Muscle layer of colon (tissue), 2 donors: Measurements from ENCODE around the gene ADPRS.

Source experiments
- H3K27ac ChIP-seq: one replicate; pipeline ENCODE4 v1.7.0; 2013; ENCODE audit warnings: low read depth, mild to moderate bottlenecking, low read length, moderate library complexity
- H3K27me3 ChIP-seq, 2 donors: one replicate each; pipeline ENCODE4 v1.7.0; 2013; ENCODE audit warnings: low read length in 2 of 2, mild to moderate bottlenecking in 2 of 2; ENCODE audit not compliant: insufficient read depth in 2 of 2, control insufficient read depth in 1 of 2
- H3K36me3 ChIP-seq: one replicate; pipeline ENCODE4 v1.7.0; 2013; ENCODE audit warnings: mild to moderate bottlenecking, low read length; ENCODE audit not compliant: insufficient read depth
- H3K4me1 ChIP-seq: one replicate; pipeline ENCODE4 v1.7.0; 2013; ENCODE audit warnings: mild to moderate bottlenecking, low read length; ENCODE audit not compliant: insufficient read depth
- H3K4me3 ChIP-seq, 2 donors: one replicate each; pipeline ENCODE4 v1.7.0; 2013; ENCODE audit warnings: low read length in 2 of 2, low read depth in 1 of 2, mild to moderate bottlenecking in 1 of 2, moderate library complexity in 1 of 2
- H3K9ac ChIP-seq: one replicate; pipeline ENCODE4 v1.7.0; 2013; ENCODE audit warnings: low read length
- H3K9me3 ChIP-seq: one replicate; pipeline ENCODE4 v1.7.0; 2013; ENCODE audit warnings: mild to moderate bottlenecking, low read length
- donor health status: abdominal sarcoma.
- donor health status: Adenocarcinoma of cecum.

ADPRS gene

DNA sequence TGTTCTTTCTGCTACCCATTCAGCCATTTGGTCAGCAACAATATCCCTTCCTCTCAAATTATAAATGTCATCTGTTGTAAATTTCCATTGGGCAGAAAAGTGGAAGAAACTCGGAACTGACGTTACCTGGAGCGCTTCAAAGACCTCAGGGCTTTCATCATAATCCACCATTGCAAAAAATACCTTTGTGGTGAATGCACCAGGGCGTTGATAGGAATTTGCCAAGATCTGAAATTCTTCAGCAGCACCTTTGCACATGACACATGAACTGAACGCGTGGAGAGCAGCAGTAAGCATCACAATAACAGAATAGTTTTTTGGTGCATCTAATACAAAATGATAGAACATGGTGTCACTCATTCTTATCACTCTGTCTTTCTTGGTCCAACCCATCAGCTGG lies 7.9 kb upstream of the ADPRS start:
- Histone ChIP-seq H3K27ac (no peak overlapping the region), H3K9me3 (no peaks in the 10 kb centered on the region), H3K4me3 (no peak overlapping the region), H3K9ac (no peak overlapping the region), H3K27me3 (peaks cover 0 to 9% of the 10 kb centered on the region in 2 donors), H3K36me3 (no peaks in the 10 kb centered on the region), H3K4me1 (peaks cover 5% of the 10 kb centered on the region)

DNA sequence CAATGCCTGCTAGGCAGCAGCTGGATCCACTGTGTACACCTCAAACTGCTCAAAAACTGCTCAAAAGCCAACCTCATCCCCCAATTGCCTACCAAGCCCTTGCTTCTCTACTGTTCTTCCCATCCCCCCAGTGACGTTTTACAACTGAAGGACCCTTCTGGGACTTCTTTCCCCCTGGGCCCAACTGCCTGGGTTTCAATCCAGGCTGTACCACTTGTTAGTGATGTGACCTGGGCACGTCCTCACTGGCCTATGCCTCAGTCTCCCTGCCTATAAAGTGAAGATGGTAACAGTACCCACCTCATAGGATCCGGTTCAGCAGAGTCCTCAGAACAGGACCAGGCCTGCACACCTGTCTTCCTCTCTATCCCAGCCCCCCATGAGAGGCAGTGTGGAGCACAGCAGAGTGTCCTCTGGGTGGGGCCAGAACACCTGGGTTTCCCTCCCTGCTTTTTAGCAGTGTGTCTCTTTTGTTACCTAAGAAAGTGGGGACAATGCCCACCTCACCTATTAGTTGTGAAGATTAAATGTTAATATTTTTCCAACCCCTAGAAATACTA lies 6.7 kb upstream of the ADPRS start:
- Histone ChIP-seq H3K4me3 (no peak overlapping the region), H3K9me3 (no peaks in the 10 kb centered on the region), H3K4me1 (peaks cover 5% of the 10 kb centered on the region), H3K27me3 (peaks cover 0 to 9% of the 10 kb centered on the region in 2 donors), H3K36me3 (no peaks in the 10 kb centered on the region), H3K9ac (no peak overlapping the region), H3K27ac (no peak overlapping the region)

DNA sequence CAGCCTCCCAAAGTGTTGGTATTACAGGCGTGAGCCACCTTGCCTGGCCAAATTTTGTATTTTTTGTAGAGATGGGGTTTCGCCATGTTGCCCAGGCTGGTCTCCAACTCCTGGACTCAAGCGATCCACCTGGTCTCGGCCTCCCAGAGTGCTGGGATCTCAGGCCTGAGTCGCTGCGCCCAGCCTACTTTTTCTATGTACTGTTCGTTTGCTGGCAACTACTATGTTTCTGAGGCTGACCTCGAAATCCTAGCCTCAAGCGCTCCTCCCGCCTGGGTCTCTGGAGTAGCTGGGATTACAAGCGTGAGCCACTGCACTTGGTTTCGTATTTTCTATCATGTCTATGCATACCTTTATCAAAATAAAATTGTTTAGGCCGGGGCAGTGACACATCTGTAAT lies 5.5 kb upstream of the ADPRS start:
- H3K36me3 ChIP-seq = no peaks in the 10 kb centered on the region
- peaks cover 6% of the 10 kb centered on the region for H3K4me1 ChIP-seq
- H3K9me3 ChIP-seq = no peaks in the 10 kb centered on the region
- H3K27ac ChIP-seq = no peak overlapping the region
- no peak overlapping the region for H3K9ac ChIP-seq
- peaks cover 0 to 9% of the 10 kb centered on the region in 2 donors for H3K27me3 ChIP-seq
- no peak overlapping the region for H3K4me3 ChIP-seq

DNA sequence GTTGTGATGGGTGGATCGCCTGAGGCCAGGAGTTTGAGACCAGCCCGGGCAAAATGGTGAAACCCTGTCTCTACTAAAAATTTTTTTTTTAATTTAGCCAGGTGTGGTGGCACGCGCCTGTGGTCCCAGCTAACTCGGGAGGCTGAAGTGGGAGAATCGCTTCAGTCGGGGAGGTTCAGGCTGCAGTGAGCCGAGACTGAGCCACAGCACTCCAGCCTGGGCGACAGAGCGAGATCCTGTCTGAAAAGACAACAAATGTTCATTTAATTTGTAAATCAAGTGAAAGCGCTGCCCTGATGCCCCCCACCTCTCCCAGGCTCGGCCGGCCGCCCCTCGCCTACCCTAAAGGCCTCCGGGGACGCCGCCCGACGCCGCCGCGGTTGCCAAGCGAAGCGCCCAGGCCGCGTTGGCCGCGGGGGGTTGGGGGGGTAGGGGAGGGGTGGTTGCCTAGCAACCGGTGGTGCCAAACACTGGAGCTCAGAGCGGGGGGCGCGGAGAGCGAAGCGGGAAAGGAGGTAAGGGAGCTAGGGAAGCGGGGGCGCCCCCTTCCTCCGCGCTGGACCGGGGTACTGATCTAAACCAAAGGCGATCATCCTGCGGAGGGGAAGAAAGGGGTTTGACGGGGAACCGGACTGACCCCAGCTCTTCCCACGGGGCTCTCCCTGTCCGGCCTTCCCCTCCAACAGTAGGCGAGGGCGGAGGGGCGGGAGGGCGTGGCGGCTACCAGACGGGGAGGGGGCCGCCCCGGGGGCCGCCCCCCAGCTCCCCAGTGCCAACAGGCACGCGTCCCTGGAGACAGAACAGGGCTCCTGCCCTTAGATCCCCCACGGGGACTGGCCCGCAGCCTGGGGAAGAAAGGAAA lies 4.8 kb upstream of the ADPRS start, which contains the start of gene TEKT2:
TSS of gene TEKT2 (plus strand) at position 460 of the 862 bp plus-strand sequence. CDS start 828 bp downstream, outside the sequence.
- H3K36me3 ChIP-seq = no peaks in the 10 kb centered on the region
- no peaks in the 10 kb centered on the region for H3K9me3 ChIP-seq
- H3K4me3 ChIP-seq = peak within 1 kb of the TSS; percentile 61 to 64
- H3K4me1 ChIP-seq = peaks cover 9% of the 10 kb centered on the region
- peak within 1 kb of the TSS; percentile 33 for H3K9ac ChIP-seq
- peak within 1 kb of the TSS; percentile 58 for H3K27ac ChIP-seq
- H3K27me3 ChIP-seq = peaks cover 0 to 9% of the 10 kb centered on the region in 2 donors

DNA sequence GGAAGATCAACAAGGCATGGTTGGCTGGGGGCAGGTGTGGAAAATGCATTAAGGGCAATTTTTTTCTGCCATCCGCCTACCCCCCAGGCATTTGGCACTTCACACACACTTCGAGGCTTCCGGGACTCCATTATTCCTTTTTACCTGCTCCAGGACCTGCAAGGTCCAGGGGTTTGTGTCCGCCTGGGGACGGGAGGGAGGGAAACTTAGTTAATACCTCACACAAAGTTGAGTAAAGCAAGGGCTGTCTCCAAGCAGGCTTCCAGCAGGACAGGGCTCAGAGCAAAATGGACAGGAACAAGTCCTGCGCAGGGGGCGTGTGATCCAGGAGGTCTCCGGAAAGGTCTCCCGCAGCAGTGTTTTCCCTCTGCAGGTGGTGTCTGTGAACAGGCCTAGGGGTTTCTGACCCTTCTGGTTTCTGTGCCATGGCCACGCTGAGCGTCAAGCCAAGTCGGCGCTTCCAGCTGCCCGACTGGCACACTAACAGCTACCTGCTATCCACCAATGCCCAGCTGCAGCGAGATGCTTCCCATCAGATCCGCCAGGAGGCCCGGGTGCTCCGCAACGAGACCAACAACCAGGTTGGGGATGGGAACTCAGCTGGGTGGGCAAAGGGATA lies 4.1 kb upstream of the ADPRS start:
- Histone ChIP-seq H3K27me3 (peaks cover 0 to 9% of the 10 kb centered on the region in 2 donors), H3K9ac (peak overlapping the region; percentile 33), H3K9me3 (no peaks in the 10 kb centered on the region), H3K36me3 (no peaks in the 10 kb centered on the region), H3K27ac (peak overlapping the region; percentile 58), H3K4me3 (peak overlapping the region; percentile 61 to 64), H3K4me1 (peaks cover 12% of the 10 kb centered on the region)

DNA sequence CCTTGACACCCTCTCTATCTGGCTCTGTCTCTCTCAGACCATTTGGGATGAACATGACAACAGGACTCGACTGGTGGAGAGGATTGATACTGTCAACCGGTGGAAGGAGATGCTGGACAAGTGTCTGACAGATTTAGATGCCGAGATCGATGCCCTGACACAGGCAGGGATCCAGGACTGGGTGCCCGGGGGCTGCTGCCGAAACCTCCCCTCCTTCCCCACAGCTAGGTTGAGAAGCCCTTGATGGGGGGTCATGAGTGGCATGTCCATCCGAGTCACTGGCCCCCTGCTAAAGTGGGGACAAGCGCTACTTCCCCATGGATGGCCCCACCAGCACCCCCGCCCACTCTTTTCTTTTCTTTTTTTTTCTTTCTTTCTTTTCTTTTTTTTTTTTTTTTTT lies 3.6 kb upstream of the ADPRS start:
- Histone ChIP-seq H3K4me1 (peaks cover 17% of the 10 kb centered on the region), H3K4me3 (no peak overlapping the region), H3K9ac (no peak overlapping the region)

DNA sequence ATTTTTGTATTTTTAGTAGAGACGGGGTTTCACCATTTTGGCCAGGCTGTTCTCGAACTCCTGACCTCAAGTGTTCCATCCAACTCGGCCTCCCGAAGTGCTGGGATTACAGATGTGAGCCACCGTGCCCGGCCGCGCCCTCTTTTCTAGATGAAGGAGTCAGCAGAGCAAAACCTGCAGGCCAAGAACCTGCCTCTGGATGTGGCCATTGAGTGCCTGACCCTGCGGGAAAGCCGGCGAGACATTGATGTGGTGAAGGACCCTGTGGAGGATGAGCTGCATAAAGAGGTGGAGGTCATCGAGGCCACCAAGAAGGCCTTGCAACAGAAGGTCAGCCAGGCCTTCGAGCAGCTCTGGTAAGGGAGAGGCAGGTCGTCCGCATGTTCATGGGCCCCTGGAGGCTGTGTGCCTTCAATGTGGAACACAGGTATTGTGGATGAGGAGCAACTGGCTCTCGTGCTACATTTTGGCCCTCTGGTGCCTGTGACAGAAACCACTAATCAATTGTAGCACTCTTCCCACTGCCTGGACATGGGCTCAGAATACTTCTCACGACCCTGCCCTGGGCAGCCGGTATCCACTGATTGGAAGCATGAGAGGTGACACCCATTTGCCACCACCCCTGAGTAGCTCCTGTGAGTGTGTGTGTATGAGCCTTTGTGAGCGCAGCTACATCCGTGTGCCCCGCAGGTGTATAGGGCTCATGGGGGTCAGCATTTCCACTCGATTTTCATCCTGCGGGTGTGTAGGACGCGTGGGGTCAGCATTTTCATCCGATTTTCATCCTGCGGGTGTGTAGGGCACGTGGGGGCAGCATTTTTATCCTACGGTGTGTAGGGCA lies 2.8 kb upstream of the ADPRS start:
- Histone ChIP-seq H3K9me3 (no peaks in the 10 kb centered on the region), H3K27ac (no peak overlapping the region), H3K4me3 (no peak overlapping the region), H3K4me1 (peaks cover 20% of the 10 kb centered on the region), H3K27me3 (peaks cover 0 to 9% of the 10 kb centered on the region in 2 donors), H3K9ac (no peak overlapping the region), H3K36me3 (peaks cover 1% of the 10 kb centered on the region)

More for the DNA sequence above, 3.6 kb upstream of the ADPRS start:
- Histone ChIP-seq H3K27ac (no peak overlapping the region), H3K36me3 (no peaks in the 10 kb centered on the region), H3K27me3 (peaks cover 0 to 9% of the 10 kb centered on the region in 2 donors), H3K9me3 (no peaks in the 10 kb centered on the region)

DNA sequence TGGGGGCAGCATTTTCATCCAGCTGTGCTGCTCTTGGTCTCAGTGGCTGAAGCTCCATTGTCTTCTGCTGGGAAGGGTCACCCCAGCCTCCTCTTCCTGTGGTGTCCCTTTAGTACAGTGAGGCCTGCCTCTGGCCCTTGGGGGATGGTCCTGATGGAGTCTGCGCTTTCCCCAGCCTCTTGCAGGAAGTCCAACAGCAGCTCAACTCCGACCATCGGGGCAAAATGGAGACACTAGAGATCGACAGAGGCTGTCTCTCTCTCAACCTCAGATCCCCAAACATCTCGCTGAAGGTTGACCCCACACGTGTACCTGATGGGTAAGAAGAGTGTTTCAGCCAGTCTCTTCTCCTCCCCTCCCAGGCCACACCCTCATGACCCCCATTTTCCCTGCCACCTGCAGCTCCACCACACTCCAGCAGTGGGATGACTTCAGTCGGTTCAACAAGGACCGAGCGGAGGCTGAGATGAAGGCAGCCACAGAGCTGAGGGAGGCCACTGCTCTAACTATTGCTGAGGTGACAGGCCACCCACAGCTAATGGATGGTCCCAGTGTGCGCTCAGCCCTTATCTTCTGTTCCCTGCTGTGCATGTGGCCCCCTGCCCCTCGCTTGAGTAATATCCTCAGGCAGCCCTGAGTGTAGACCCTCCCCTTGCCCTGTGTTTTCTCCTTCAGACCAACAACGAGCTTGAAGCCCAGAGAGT lies 2.0 kb upstream of the ADPRS start:
- Histone ChIP-seq H3K36me3 (peaks cover 9% of the 10 kb centered on the region), H3K4me1 (peaks cover 20% of the 10 kb centered on the region), H3K9ac (no peak overlapping the region), H3K9me3 (no peaks in the 10 kb centered on the region), H3K27me3 (peaks cover 0 to 9% of the 10 kb centered on the region in 2 donors), H3K27ac (no peak overlapping the region), H3K4me3 (no peak overlapping the region)

DNA sequence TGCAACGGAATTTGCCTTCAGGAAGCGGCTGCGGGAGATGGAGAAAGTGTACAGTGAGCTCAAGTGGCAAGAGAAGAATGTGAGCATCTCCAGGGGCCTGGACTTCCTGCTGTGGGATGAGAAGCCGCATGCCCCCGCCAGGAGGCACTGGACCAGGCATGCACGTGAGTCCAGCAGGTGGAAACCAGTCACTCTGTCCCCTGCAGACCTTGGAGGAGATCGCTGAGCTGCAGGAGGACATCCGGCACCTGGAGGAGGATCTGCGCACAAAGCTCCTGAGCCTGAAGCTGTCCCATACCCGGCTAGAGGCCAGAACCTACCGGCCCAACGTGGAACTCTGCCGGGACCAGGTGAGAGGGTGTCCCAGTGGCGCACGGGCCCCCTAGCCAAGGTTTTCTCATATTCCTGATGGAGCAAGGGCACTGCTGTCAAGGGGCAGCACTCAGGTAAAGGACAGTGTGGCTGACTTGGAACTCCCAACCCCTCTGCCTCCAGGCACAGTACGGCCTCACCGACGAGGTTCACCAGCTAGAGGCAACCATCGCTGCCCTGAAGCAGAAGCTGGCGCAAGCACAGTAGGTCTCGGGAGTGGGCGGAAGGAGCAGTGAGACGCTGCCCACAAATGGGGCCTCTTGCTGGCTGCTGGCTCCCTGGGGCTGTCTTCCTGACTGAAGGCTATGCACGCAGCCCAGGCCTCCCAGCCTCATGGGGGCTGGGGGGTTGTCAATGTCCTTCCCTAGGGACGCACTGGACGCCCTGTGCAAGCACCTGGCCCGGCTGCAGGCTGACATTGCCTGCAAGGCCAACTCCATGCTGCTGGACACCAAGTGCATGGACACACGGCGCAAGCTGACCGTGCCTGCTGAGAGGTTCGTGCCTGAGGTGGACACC lies 1.2 kb upstream of the ADPRS start:
- peaks cover 17% of the 10 kb centered on the region for H3K36me3 ChIP-seq
- peak overlapping the region in 1 of 2 donors; percentile 100 for H3K4me3 ChIP-seq
- H3K27me3 ChIP-seq = peaks cover 0 to 9% of the 10 kb centered on the region in 2 donors
- no peaks in the 10 kb centered on the region for H3K9me3 ChIP-seq
- H3K27ac ChIP-seq = no peak overlapping the region
- H3K4me1 ChIP-seq = peaks cover 20% of the 10 kb centered on the region
- no peak overlapping the region for H3K9ac ChIP-seq

DNA sequence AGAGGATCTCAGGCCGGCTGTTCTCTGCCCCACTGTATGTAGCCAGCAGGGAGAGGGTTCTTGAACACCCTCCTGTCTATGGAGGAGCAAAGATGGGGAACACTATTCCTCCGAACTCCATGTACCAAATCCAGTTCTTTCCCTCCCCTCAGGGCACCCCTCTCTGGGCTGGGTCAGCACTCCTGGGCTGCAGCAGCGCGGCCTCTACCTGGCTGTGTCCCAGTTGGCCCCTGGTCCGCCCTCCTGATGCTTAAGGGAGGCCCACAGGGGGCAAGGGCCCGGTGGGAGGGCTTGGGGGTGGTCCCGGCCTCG lies 471 bp upstream of the ADPRS start:
- peaks cover 24% of the 10 kb centered on the region for H3K36me3 ChIP-seq
- no peaks in the 10 kb centered on the region for H3K9me3 ChIP-seq
- H3K27me3 ChIP-seq = peaks cover 0 to 9% of the 10 kb centered on the region in 2 donors
- peak overlapping the region; percentile 86 to 100 for H3K4me3 ChIP-seq
- peaks cover 24% of the 10 kb centered on the region for H3K4me1 ChIP-seq
- H3K9ac ChIP-seq = no peak overlapping the region
- H3K27ac ChIP-seq = peak overlapping the region; percentile 76
